Loucy (cell line): Measurements from ENCODE around the gene EDN1.

Experiments
- H2AFZ ChIP-seq: fragments of 200-600 bp; sonication (generic); 2 replicates; pipeline ENCODE4 v1.6.0; 2016; ENCODE audit warnings: antibody characterized with exemption, mild to moderate bottlenecking, low read length, moderate library complexity
- H3F3A ChIP-seq: fragments of 200-600 bp; 2 replicates; pipeline ENCODE4 v1.6.0; 2016; ENCODE audit warnings: antibody characterized with exemption, low read depth, mild to moderate bottlenecking
- H3K27me3 ChIP-seq: fragments of 200-600 bp; sonication (generic); 2 replicates; pipeline ENCODE4 v1.6.1; 2014; ENCODE audit warnings: low read length, mild to moderate bottlenecking; ENCODE audit not compliant: insufficient read depth, poor library complexity, severe bottlenecking
- H3K36me3 ChIP-seq: fragments of 200-600 bp; sonication (generic); 2 replicates; pipeline ENCODE4 v1.6.1; 2016; ENCODE audit warnings: low read length; ENCODE audit not compliant: insufficient read depth
- H3K4me1 ChIP-seq: fragments of 200-600 bp; sonication (generic); 2 replicates; pipeline ENCODE4 v1.5.1; 2014; ENCODE audit warnings: low read length, mild to moderate bottlenecking; ENCODE audit not compliant: insufficient read depth, poor library complexity, severe bottlenecking
- H3K4me2 ChIP-seq: fragments of 200-600 bp; sonication (generic); 2 replicates; pipeline ENCODE4 v1.6.0; 2014; ENCODE audit warnings: antibody characterized with exemption, low read length, low read depth, mild to moderate bottlenecking; ENCODE audit not compliant: poor library complexity, severe bottlenecking
- H3K4me3 ChIP-seq: fragments of 200-600 bp; sonication (generic); 2 replicates; pipeline ENCODE4 v1.5.1; 2014; ENCODE audit warnings: low read length, mild to moderate bottlenecking, mixed read lengths; ENCODE audit not compliant: poor library complexity, severe bottlenecking
- H3K79me2 ChIP-seq: fragments of 200-600 bp; sonication (generic); 2 replicates; pipeline ENCODE4 v1.6.1; 2014; ENCODE audit warnings: low read length; ENCODE audit not compliant: insufficient read depth
- H3K9ac ChIP-seq: fragments of 200-600 bp; sonication (generic); 2 replicates; pipeline ENCODE4 v1.6.0; 2014; ENCODE audit warnings: mild to moderate bottlenecking, low read depth, low read length, moderate library complexity; ENCODE audit not compliant: poor library complexity, severe bottlenecking
- H3K9me2 ChIP-seq: fragments of 200-600 bp; sonication (generic); replicated peaks from 2 replicates; pipeline ENCODE4 v1.6.1; 2016; ENCODE audit warnings: low read depth, low read length, mixed read lengths
- H3K9me3 ChIP-seq: fragments of 200-600 bp; sonication (generic); 2 replicates; pipeline ENCODE4 v1.6.1; 2014; ENCODE audit warnings: mild to moderate bottlenecking, antibody characterized with exemption, low read length, low read depth; ENCODE audit not compliant: insufficient read depth
- H4K20me1 ChIP-seq: fragments of 200-600 bp; sonication (generic); 2 replicates; pipeline ENCODE4 v1.6.0; 2014; ENCODE audit warnings: antibody characterized with exemption, low read length, mild to moderate bottlenecking; ENCODE audit not compliant: insufficient read depth, poor library complexity, severe bottlenecking
- EZH2phosphoT487 ChIP-seq: fragments of 200-600 bp; IDR thresholded peaks from 2 replicates; pipeline ENCODE4 v1.6.1; 2018; ENCODE audit warnings: antibody characterized with exemption, mild to moderate bottlenecking, moderate library complexity, borderline replicate concordance
- TF ChIP-seq, protein P1 (sequence below): fragments of 200-600 bp; sonication (generic); conservative IDR thresholded peaks from 2 replicates; pipeline ENCODE4 v1.5.1; 2014; ENCODE audit warnings: mild to moderate bottlenecking, antibody characterized with exemption, low read length

The EDN1 gene

DNA sequence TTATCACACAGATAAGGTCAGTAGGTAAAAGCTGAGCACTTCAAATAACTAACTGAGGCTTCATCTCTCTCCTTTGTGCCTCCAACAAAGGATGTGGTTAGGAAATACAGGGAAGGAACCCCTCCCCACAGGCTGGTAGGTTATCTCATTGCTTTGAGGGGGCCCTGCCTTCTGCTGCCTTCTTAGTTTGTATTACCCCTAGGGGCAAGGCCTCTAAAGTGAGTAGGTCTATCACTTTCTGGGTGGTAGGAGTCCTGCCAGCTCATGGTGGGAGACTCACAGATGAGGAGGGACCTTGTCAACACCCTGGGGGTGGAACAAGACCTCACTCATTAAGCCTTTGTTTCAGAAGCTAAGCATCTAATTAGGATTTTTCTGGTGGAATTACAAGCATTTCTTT lies 34.6 kb downstream of the EDN1 start:
- H3K36me3 ChIP-seq, result no peaks in the 10 kb centered on the region
- H3F3A ChIP-seq, result no peaks in the 10 kb centered on the region
- H3K27me3 ChIP-seq, result no peaks in the 10 kb centered on the region
- no peak overlapping the region for H3K4me3 ChIP-seq
- H4K20me1 ChIP-seq, result no peaks in the 10 kb centered on the region
- H3K9me2 ChIP-seq, result no peaks in the 10 kb centered on the region
- no peak for TF ChIP-seq EZH2phosphoT487
- TF ChIP-seq, protein P1, sequence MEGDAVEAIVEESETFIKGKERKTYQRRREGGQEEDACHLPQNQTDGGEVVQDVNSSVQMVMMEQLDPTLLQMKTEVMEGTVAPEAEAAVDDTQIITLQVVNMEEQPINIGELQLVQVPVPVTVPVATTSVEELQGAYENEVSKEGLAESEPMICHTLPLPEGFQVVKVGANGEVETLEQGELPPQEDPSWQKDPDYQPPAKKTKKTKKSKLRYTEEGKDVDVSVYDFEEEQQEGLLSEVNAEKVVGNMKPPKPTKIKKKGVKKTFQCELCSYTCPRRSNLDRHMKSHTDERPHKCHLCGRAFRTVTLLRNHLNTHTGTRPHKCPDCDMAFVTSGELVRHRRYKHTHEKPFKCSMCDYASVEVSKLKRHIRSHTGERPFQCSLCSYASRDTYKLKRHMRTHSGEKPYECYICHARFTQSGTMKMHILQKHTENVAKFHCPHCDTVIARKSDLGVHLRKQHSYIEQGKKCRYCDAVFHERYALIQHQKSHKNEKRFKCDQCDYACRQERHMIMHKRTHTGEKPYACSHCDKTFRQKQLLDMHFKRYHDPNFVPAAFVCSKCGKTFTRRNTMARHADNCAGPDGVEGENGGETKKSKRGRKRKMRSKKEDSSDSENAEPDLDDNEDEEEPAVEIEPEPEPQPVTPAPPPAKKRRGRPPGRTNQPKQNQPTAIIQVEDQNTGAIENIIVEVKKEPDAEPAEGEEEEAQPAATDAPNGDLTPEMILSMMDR, result no peak
- no peak overlapping the region for H2AFZ ChIP-seq
- no peak overlapping the region for H3K9ac ChIP-seq
- H3K9me3 ChIP-seq, result no peaks in the 10 kb centered on the region
- H3K4me2 ChIP-seq, result peak overlapping the region; percentile 13
- H3K4me1 ChIP-seq, result peaks cover 8% of the 10 kb centered on the region
- no peaks in the 10 kb centered on the region for H3K79me2 ChIP-seq

- Histone ChIP-seq H3K9me2 (no peaks in the 10 kb centered on the region), H3K4me3 (no peak overlapping the region), H3K27me3 (no peaks in the 10 kb centered on the region), H3K9me3 (no peaks in the 10 kb centered on the region), H3K79me2 (no peaks in the 10 kb centered on the region), H3K4me2 (no peak overlapping the region), H3K4me1 (peaks cover 8% of the 10 kb centered on the region), H3K9ac (no peak overlapping the region), H3K36me3 (no peaks in the 10 kb centered on the region), H3F3A (no peaks in the 10 kb centered on the region), H2AFZ (no peak overlapping the region), H4K20me1 (no peaks in the 10 kb centered on the region)
- TF ChIP-seq, protein P1, result no peak
- no peak for TF ChIP-seq EZH2phosphoT487
Measured at GRCh38 chr6:12325872-12326271, 35.7 kb downstream of the EDN1 start.

- Histone ChIP-seq H3K4me1 (peaks cover 8% of the 10 kb centered on the region), H3K4me2 (no peak overlapping the region), H4K20me1 (no peaks in the 10 kb centered on the region), H3K9me3 (no peaks in the 10 kb centered on the region), H3K36me3 (no peaks in the 10 kb centered on the region), H3K9ac (no peak overlapping the region), H3K9me2 (no peaks in the 10 kb centered on the region), H2AFZ (no peak overlapping the region), H3F3A (no peaks in the 10 kb centered on the region), H3K27me3 (no peaks in the 10 kb centered on the region), H3K4me3 (no peak overlapping the region), H3K79me2 (no peaks in the 10 kb centered on the region)
- TF ChIP-seq, protein P1, result no peak
- no peak for TF ChIP-seq EZH2phosphoT487
Measured at GRCh38 chr6:12327391-12327790, 37.2 kb downstream of the EDN1 start.
